Fibroblast of upper back skin (primary cell): ENCODE measurements around the gene PTPRT.

Experiments
- DNase-seq: peaks from one replicate; pipeline ENCODE4 v3.0.0-alpha.2; 2013

The PTPRT gene

DNA sequence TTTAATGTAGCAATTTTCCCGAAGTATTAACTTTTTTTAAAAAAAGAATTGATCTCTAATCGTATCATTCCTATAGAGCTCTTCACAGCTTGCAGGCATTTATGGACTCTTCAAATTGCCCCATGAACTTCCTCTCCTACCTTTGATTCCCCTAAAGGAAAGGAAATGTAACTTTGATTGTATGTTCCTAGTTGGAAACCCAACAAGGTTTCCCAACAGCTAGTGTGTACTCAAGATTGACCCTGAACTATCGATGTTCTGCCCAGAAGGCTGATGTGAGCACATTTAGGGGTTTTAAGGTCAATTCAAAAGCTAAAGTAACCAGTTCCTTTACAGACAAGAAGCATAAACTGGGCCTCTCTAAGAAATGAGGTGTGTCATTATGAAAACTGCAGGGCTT, 491.7 kb downstream of the PTPRT start:
- DNase-seq = no peak

DNA sequence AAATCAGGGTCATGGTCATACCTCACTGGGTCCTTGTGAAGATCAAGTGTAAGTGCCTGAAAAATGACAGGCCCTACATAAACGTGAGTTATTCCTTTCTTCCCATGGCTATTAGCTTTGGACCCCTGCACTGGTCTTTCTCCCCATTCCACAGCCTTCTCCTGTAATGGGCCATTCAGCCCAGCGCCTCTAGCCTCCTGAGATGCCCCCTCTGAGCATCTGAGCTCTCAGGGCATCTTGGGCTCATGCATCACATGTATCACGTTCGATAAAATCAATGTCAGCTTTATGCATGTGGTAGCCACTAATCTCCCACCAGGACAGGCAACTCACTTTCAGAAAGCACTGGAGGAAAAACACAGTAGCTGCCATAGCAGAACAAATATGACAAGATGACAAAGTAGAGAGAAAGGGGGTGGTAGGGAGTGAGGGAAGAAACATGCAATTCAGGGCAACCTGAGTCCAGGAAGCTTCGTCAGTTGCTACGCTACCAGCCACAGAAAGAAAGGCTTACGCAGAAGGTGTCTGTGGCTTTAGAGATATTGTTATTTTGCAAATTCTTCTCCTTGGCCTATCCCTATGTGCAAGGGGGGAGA, 498.8 kb downstream of the PTPRT start:
- no peak for DNase-seq

DNA sequence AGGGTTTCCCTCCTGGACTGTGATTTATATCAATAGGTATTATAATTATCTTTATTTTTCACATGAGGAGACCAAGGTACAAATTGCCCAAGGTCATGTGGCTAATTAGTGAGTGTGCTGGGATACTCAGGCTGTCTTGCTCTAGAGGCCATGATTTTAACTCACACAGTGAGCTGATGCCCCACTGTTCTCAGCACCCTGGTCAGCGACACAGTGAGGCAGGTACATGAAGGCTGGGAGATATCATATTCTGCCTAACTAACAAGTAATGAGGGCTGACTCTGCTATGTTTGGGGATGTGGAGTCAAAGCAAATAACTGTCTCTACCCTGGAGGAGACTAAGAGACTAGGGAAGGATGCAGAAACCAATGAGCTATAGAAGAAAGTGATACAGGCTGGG, 501.1 kb downstream of the PTPRT start:
- DNase-seq = no peak

DNA sequence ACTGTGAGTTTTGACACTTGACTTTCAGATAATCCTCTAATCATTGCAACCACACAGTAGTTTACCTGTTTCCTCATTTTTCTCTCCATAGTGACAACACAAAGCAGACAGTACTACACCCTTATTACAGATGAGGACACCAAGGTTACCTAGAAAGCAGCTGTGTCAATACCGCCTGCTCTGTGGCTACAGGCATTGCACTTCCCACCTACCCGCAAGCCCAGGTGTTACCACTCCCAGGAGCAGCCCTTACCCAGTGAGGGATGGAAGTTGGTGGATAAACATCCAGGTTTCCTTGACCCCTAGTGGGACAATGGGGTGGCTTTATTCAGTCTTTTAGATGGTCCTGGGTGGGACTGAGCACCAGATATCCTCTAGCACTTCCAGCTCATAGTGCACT, 503.6 kb downstream of the PTPRT start:
- no peak for DNase-seq

DNA sequence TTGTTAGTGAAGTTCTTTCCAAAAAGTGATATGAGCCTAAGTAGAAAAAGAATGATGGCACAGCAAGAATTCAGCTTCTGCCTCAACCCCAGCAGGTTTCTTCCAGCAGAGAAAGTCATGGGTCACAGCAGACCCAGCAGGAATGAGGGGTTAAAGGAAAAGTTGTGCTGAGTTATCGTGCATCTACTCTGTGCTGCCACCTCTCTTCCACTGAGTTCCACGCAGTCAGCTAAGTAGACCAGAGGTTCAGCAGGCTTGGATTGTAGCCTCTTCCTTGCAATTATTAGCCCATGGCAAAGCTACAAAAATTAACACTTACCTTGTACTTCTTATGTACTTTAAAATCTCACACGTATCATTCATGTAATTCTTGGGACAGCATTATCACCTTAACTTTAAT, 510.8 kb downstream of the PTPRT start:
- no peak for DNase-seq

DNA sequence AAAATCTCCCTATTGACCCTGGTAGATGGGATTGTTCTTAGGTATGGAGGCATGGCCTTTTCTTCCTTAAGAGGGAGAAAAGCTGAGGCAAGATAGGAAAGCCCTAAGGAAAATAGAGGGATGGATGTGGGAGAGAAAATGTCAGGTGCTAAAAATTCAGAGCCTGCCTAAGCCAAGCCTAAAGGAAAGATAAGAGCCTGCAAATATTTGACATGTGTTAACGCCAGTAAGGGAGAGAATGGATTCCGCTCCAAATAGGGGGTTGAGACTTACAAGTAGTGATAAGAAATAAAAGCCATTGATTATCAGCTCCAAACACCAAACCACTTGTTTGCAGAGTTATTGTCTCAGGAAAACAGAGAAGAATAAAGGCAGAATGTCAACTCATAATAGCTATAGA, 533.6 kb downstream of the PTPRT start:
- no peak for DNase-seq

DNA sequence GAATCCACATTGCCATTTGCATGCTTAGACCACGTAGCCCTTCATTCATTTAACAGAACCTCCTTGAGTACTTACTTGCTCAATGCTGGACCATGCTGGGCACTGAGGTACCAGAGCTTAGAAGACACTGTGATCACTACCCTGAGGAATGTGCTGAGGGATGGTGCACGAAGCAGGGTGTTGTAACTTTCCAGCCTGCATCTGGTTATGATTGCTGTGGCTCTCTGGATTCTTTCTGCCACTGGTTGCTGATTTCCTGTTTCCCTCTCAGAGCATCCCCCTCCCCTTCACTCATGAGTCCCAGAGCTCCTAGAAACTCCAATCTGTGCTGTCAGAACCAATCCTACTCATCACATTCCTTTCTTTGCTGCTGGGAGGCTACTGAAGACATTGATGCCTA, 537.4 kb downstream of the PTPRT start:
- no peak for DNase-seq

DNA sequence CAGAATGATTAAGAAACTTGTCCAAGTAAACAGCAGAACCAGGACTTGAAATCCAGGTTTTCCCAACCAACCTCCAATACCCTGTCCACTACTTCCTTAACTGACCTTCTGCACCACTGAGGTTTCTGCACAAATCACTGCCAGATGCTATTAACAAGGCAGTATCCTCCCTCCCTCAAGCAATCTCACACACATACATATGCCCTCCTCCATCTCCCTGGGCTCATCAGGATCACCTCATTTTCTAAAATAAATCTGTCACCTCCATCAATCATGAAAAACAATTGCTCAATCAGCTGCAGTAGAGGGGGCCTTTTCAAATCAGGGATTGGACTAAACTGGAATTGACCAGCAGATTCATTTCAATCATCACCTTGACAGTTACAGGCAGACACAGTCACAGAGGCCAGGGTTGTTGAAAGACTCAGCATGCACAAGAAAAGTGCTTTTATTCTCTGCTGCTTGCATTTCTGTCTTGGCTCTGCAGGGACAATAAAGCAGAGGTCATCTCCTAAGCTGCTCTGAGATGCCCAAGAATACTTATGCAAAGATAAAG, 539.4 kb downstream of the PTPRT start:
- no peak for DNase-seq

DNA sequence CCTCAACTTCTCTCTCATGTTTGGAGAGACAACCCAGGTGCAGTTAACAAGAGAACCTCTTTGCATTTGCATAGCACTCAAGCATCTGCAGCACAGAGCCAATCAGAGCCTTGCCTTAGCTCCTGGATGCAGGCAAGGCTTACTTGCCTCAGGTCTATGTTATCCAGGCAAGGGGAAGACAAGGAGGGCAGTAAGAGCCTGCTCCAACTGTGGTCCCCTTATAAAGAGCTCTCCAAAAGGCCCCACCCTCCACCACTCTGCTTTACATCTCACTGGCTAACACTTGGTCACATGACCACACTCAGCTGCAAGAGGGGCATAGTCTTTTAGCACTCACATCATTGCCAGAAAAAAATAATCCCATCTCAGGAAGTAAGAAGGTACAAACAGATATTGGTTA, 540.0 kb downstream of the PTPRT start:
- no peak for DNase-seq

DNA sequence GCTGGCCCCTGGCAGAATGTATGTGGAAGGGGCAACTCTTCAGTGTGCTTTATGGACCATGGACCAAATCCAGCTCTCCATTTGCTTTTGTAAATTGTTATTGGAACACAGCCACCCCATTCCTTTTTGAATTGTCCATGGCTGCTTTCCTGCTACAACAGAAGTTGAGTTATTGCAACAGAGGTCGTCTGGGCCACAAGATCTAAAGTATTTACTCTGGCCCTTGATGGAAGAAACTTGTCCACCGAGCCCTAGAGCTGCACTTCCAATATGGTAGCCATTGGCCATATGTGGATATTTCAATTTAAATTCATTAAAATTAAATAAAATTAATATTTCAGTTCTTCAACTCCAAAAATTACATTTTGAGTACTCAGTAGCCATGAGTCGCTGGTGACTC, 543.5 kb downstream of the PTPRT start:
- DNase-seq = no peak

DNA sequence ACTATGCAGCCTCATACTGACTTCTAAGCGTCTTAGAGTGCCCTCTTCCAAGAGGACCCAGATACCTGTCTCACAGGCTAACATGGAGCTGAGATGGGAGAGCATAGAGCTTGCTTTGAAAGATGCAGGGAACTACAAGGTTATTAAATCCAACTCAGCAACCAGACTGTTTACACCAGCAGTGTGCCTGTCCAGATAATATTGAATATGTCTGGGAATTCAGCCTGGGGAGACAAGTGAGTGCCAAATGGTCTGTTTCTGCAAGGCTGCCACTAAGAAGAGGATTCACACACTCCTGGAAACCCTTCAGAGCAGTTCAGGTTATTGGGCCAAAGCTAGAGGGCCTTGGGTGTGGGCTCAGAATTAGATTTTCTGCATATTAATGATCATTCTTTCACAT, 547.8 kb downstream of the PTPRT start:
- DNase-seq = no peak

DNA sequence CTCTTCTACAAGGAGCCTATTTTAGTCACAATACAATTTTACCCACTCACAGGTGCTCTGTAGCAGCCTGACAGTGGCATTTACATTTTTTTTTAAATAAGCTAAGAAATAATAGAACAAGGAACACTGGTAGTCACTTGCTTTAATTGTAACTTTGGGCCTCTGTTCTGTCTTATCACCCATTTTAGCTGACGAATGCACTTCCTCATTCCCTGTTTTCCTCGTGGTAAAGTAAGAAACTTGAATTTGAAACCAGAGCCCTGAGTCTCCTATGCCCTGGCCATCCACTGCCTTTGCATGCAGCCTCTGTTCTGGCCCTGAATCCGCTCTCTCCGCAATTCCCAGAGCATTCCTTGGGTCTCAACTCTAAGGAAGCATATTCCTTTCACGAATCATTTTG, 550.6 kb downstream of the PTPRT start:
- no peak for DNase-seq

DNA sequence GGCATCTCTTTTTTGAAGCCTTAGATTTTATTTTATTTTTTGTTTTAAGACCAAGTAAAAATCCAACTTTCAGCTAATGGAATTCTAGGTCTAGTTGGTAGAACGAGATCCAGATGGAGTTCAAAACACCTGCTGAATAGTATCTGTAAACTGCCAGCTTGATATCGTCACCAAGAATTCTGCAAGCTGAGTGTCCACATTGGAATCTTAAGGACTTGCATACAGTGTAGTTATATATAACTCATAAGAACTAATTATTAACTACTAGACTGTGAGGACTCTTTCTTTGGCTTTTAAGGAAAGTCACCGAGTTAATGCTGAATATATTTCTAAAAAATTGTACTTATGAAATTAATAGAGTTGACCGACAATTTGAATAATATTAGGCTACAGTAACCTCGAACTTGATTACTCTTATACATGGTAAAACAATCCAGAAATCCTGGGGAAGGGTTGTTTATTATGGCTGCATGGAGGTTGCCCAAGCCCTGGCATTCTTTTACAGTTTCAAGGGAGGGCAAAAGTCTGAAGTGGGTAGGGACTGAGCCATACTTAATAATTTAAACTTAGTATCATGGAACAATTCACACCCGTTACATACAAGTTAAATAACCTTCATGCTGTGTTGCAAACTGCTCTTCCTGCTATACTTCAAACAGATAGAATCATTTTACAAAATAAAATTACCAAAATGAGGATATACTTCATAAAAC, 553.9 kb downstream of the PTPRT start:
- no peak for DNase-seq

DNA sequence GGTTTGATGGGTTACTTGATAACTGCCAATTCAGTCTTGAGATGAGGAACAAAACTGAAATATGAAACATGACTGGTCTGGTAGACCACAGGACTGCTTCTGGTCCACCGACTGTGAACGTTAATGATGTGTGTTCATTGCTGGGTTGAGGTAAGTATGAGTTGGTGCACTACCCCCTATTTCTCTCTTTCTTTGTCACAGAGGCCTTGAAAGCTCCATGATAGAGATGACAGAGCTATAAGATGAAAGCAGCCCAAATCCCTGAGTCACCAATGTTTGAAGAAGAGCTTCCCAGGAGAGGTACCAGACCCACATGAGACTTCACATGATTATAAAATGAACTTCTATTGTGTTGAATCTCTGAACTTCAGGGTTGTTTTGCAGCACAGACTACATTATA, 555.5 kb downstream of the PTPRT start:
- no peak for DNase-seq

DNA sequence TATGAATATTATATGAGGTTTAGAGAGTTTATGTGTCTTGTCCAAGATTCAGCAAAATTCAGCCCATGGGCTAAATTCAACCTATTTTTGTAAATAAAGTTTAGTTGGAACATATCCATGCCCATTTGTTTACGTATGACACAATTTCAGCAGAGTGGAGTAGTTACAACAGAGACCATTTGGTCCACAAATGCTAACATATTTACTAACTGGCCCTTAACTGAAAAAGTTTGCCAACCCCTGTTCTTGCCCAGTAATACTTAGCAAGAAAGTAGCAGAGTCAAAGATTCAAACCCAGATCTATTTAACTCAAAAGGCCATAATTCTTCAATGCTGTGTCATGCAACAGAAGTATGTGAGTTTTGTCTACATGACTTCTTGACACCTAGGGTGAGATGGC, 561.0 kb downstream of the PTPRT start:
- DNase-seq = no peak

DNA sequence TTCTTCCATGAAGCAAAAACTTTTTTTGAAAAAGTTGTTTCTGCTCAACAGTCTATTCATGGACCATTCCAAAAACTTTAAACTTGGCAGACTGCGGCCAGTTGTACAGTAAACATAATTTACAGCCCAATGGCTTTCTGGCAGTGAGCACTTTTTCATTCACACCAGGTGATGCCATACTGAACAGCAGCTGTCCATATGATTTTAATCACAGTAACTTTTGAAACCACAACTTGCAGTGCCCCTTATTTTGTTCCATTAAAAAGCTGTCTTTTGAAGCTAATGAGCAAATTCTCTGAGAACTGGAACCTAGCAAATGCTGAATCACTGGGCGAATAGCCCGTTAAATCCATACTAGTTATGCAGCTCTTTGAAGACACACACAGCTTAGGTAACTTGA, 576.6 kb downstream of the PTPRT start:
- DNase-seq = no peak

DNA sequence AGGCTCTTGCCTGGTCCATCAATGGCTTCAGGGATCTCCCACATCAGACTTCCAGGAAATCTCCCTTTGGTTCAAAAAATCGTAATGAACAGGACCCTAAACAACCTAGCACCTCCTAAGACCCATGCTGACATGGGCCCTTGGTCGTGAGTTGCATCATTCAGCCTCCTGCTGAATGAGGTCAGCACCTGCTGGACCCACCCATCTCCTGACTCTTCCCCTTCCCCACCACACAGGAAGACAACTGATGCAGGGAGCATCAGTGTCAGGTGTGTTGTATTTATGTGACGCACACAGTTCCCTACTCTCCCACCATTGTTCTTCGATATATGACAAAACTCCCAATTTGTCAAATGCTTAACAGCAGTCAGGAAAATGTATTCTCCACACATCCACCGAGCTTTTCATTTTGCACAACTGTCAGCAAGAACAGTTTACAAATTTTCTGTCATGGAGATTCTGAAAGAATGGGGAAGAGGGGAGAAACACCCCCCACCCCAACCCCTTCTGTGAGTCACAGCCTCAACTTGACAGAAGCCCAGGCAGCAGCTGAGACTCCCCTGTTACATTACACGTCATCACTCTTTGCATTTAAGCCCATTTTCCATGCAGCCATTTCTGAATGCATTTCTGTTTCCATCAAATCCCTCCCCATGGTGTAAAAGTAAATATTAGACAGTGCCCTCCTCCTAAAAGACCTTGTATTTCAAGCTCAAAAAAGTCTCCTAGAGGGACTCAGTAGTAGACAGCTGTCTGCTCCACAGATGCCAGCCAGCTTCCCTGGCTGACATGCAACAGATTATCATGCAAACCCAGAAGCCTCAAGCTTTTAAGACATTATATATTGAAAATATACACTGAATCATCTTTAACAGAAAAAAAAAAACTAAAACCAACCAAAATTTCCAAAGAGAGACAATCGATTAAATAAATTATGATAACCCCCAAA, 577.5 kb downstream of the PTPRT start:
- DNase-seq = no peak

DNA sequence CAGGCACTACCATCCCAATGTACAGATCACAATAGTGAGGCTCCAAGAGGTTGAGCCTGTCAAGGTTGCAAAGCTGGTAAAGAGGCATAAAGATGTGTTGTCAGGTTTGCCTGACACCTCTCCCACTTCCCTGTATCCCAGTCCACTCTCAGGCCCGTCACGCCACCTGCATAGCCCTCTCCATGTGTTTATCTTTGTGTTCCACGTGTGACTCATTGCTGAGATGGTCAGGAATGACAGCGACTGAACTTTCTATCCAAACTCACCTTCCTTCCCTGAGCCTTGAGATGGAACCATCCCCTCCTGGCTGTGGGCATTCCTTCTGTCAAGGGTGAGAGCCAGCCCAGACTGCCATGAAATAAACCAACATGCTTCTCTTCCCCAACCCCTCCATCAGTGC, 578.3 kb downstream of the PTPRT start:
- no peak for DNase-seq

DNA sequence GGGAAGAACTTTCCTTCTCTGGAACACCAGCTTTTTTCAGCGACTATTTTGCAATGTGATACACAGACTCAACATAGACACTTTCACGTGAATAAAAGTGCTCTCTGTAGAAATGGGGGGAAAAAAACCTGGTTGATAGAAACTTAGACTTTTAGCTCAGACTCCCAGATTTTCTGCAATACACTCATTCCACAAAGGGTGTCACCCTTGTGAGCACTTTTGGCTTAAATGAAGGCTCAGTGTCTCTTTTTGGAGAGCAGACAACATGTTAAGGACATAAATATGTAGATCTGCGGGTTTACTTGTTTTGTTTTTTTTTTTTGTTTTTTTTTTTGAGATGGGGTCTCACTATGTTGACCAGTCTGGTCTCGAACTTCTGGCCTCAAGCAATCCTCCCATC, 579.6 kb downstream of the PTPRT start:
- DNase-seq = no peak

DNA sequence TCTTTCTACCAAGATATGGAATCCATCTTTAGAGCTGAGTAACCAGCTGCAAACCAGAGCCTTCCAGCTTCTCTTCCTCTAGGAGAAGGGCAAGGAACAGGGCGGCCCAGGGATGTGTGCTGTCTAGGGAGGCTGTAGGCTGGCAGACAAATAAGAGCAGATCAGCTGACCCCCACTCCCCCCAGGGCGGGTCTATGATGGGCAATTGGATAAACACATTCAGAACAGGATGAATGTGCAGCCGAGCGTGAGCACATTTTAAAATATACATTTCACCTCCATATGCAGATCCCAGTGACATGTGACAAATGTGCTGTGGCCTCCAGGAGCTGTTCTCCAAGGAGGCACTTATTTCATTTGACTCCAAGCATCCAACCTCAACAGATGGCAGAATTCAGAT, 580.1 kb downstream of the PTPRT start:
- no peak for DNase-seq

DNA sequence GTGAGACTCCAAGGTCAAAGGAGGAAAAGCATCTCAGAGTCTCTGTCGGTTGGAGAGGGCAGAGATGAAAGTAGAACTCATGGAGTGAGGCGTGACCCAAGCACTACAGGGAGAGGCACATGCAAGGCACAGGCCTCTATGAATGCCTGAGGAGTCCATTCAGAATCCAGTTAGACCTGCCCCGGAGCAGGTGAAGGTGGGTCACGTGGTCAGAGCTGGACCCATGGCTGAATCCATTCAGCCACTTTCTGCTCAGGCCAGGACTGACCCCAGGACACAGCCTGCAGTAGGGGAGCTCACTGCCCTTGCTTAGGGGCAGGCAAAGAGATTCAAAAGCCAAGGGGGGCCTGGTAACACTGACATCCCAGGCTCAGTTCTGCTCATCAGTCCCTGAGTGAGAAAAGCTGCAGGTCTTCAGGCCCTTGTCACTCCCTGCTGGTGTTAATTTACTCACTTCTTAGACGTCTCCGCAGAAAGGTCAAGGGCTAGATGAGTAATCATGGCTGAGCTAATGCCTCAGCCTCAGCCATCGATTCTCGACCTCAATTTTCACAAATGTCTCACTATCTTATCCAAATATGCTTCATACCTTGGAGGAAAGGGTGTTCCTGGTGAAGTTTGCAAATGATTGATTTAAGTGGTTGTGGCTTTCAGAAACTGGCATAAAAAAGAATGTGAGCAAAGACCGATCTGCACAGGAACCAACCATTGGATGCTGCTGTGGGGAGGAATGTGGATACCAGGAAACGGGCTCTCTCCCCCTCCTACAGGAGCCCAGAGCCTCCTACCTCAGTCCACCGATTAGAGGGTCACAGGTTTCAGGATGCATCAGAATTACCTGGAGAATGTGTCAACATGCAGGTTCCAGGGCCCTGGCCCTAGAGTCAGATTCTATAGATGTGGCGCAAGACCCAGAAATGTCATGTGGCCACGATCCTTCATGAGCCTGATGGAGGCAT, 584.4 kb downstream of the PTPRT start:
- no peak for DNase-seq

DNA sequence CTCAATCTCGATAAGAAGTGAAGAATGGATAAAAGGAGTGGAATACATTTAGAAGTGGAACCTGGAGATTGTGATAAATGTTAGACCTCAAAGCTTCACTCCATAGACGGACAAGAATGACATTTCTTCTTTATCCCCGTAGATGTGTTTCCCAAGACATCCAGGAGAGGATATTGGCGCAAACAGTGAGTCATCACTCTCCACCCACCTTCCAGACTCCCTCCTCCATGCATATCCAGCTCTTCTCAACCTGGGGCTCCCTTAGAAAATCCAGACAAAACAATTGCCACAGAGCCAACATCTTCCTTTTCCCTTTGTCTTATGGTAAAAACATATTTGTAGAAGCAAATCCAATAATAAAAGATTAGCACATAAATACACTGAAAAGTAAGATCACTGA, 586.1 kb downstream of the PTPRT start:
- no peak for DNase-seq

DNA sequence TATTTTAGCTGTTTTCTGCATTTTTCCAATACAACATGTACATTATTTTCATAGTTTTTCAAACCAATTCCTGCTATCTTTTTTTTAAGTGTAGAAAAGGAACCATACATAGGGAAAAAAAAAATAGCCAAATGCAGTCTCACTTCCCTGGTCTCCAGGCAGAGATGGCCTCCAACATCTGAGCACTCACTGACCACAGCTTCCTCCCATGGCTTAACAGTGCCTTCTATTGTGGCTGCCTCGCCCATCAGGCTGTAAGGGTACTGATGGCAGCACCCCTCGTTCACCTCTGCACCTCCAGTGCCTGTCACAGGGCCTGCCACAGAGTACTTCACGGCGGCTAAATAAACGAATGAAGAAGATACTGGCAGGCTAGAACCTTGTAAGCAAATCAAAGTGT, 591.1 kb downstream of the PTPRT start:
- no peak for DNase-seq
